Activated naive CD8-positive, alpha-beta T cell treated with anti-CD3 and anti-CD28 coated beads, Interleukin-2, amount 10 ng/mL, durations not matched to agents 7 days and 5 days (primary cell): ENCODE measurements around the gene TLCD3B. TPM values are rescaled to one million over a fixed set of nuclear protein-coding genes. Genes with fewer than 3 reads are reported as not detected.
"Not testable (repeated sequence)": the region's sequence is repeated elsewhere in the genome, so short reads cannot be mapped to it uniquely, and the experiment has no call there.

ENCODE experiments used
- ATAC-seq: fragments of 150-1000 bp; cut with Tn5 transposase; one replicate; pipeline ENCODE4 v1.10.0; 2021; ENCODE audit warnings: low read depth, moderate library complexity
- POLR2A ChIA-PET: fragments of 350-600 bp; sonication (Branson Sonifier 250); formaldehyde crosslinking; loops from one replicate; lab custom pipeline; 2021; ENCODE audit warnings: antibody characterized with exemption; lab: Charles Lee
- DNase-seq: peaks from one replicate; pipeline ENCODE4 v3.0.0; 2021
- H3K27ac Mint-ChIP-seq: one replicate; pipeline ENCODE4 v1.8.0; 2022; ENCODE audit warnings: mild to moderate bottlenecking, mixed read lengths
- H3K27me3 Mint-ChIP-seq: one replicate; pipeline ENCODE4 v1.8.0; 2022; ENCODE audit warnings: mild to moderate bottlenecking, moderate library complexity, mixed read lengths
- H3K36me3 Mint-ChIP-seq: one replicate; pipeline ENCODE4 v1.8.0; 2021; ENCODE audit warnings: mild to moderate bottlenecking, mixed read lengths
- H3K4me1 Mint-ChIP-seq: one replicate; pipeline ENCODE4 v1.8.0; 2021; ENCODE audit warnings: mixed read lengths
- H3K4me3 Mint-ChIP-seq: one replicate; pipeline ENCODE4 v1.8.0; 2022; ENCODE audit warnings: mild to moderate bottlenecking, moderate library complexity, mixed read lengths
- H3K9me3 Mint-ChIP-seq: one replicate; pipeline ENCODE4 v1.8.0; 2021; ENCODE audit warnings: mixed read lengths
- total RNA-seq, 2 experiments: library from RNA; stranded (reverse); gene quantifications; one replicate each; pipeline ENCODE4 v1.2.3, GENCODE V29; 2021

TLCD3B gene
- total RNA-seq, 2 experiments from 2014 or later = 3.9 to 5.5 TPM

GRCh38 chr16:30016555-30017276 is 14.4 kb downstream of the TLCD3B start:
- Mint-ChIP-seq H3K36me3 (no peaks in the 10 kb centered on the region), H3K27me3 (peaks cover 20% of the 10 kb centered on the region), H3K4me3 (no peak overlapping the region), H3K9me3 (no peaks in the 10 kb centered on the region), H3K27ac (no peak overlapping the region), H3K4me1 (peaks cover 10% of the 10 kb centered on the region)
- ATAC-seq (no peak), DNase-seq (no peak)
- POLR2A ChIA-PET = no interaction called here

GRCh38 chr16:30015450-30015849 is 15.6 kb downstream of the TLCD3B start:
- POLR2A ChIA-PET, H3K4me1 Mint-ChIP-seq: not testable (repeated sequence)

DNA sequence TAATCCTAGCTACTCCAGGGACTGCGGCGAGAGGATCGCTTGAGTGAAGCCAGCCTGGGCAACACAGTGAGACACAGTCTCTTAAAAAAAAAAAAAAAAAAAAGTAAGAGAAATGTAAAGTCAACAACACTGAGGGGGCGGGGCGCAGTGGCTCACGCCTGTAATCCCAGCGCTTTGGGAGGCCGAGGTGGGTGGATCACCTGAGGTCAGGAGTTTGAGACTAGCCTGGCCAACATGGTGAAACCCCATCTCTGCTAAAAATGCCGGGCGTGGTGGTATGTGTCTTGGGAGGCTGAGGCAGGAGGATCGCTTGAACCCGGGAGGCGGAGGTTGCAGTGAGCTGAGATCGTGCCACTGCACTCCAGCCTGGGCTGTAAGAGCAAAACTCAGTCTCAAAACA is 18.5 kb downstream of the TLCD3B start:
- POLR2A ChIA-PET = interaction anchor here (0.7 to 1.2 kb wide), 2 partner anchors 15 to 312 kb away, joined by 3 to 4 read pairs; no protein-coding TSS in a partner anchor
- not testable (repeated sequence) for H3K9me3 Mint-ChIP-seq, H3K27ac Mint-ChIP-seq, DNase-seq, H3K4me1 Mint-ChIP-seq, H3K36me3 Mint-ChIP-seq, ATAC-seq, H3K4me3 Mint-ChIP-seq
- H3K27me3 Mint-ChIP-seq = peaks cover 34% of the 10 kb centered on the region

More at GRCh38 chr16:30015450-30015849, 15.6 kb downstream of the TLCD3B start:
- ATAC-seq, H3K27ac Mint-ChIP-seq, H3K36me3 Mint-ChIP-seq, DNase-seq, H3K9me3 Mint-ChIP-seq, H3K4me3 Mint-ChIP-seq: not testable (repeated sequence)
- peaks cover 27% of the 10 kb centered on the region for H3K27me3 Mint-ChIP-seq

- Mint-ChIP-seq H3K27me3 (peaks cover 34% of the 10 kb centered on the region), H3K9me3 (no peaks in the 10 kb centered on the region), H3K4me1 (peaks cover 3% of the 10 kb centered on the region), H3K36me3 (no peaks in the 10 kb centered on the region), H3K27ac (peak overlapping the region; percentile 68), H3K4me3 (peak overlapping the region; percentile 87)
- POLR2A ChIA-PET = no interaction called here
- ATAC-seq = no peak
- DNase-seq = no peak
These were observed 19.2 kb downstream of the TLCD3B start for GRCh38 chr16:30011714-30012504.

GRCh38 chr16:30010844-30011713 is 20.0 kb downstream of the TLCD3B start, which contains the start of gene DOC2A:
TSS of gene DOC2A (minus strand) at chr16:30011027. CDS start at chr16:30010222, 805 bp downstream.
- POLR2A ChIA-PET = interaction anchor here (1.5 kb wide), 1 partner anchor 85 kb away, joined by 3 read pairs; the partner anchor contains the start of gene KCTD13
- H3K36me3 Mint-ChIP-seq = no peaks in the 10 kb centered on the region

DNA sequence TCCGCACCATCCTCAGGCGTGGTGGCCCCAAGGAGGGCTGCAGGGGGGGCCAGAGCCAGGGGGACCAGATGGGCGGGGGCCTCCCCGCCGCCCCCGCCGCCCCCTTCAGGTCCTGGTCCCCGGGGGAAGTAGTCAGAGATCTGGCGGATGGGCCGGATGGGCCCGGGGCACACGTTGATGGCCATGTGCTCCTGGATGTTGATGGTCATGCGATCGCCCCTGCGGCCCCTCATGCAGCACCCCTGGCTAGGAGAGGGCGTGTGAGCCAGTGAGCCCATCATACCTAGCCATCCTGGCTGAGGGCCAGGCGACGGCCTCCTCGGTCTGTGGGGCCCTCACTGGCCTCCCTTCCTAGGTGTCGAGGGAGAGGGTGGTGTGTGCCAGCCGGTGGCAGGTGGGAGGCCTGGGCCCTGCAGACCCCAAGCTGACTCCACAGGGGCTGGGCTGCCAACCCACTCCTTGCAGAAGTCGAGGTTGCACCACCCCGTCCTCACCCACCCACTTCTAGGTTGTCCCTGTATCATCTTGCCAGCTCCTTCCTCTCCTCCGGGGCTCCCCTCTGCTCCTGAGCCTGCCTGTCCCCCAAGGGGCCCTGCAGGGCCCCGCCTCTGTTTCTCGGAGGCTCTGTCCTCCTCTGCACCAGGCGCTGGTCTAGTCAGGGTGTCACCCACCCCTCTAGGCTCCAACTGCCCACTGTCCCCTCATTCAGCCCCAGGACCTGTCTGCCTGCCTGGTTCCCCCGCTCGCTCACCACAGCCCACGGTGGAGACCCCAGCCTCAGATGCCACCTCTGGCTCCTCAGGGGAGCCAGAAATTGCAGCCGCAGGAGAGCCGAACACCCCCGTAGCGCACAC is 20.9 kb downstream of the TLCD3B start:
- Mint-ChIP-seq H3K27ac (no peak overlapping the region), H3K9me3 (no peaks in the 10 kb centered on the region), H3K36me3 (no peaks in the 10 kb centered on the region), H3K4me3 (peak overlapping the region; percentile 64), H3K4me1 (peaks cover 3% of the 10 kb centered on the region), H3K27me3 (peaks cover 32% of the 10 kb centered on the region)
- POLR2A ChIA-PET = interaction anchor here (1.5 kb wide), 1 partner anchor 84 kb away, joined by 3 read pairs; the partner anchor contains the start of gene KCTD13
- DNase-seq (no peak), ATAC-seq (no peak)

More at GRCh38 chr16:30010844-30011713, 20.0 kb downstream of the TLCD3B start, which contains the start of gene DOC2A:
- DNase-seq (peak; percentile 54), ATAC-seq (peak; percentile 48)
- H3K9me3 Mint-ChIP-seq = no peaks in the 10 kb centered on the region
- no peak within 1 kb of the TSS for H3K27ac Mint-ChIP-seq
- H3K4me3 Mint-ChIP-seq = peak within 1 kb of the TSS; percentile 87
- peaks cover 3% of the 10 kb centered on the region for H3K4me1 Mint-ChIP-seq
- H3K27me3 Mint-ChIP-seq = peaks cover 34% of the 10 kb centered on the region

GRCh38 chr16:30009085-30009862 is 21.8 kb downstream of the TLCD3B start:
- no peak for DNase-seq
- H3K9me3 Mint-ChIP-seq = no peaks in the 10 kb centered on the region
- no peak overlapping the region for H3K27ac Mint-ChIP-seq
- POLR2A ChIA-PET = no interaction called here
- no peak for ATAC-seq
- H3K4me1 Mint-ChIP-seq = peaks cover 3% of the 10 kb centered on the region
- H3K27me3 Mint-ChIP-seq = peaks cover 30% of the 10 kb centered on the region
- H3K36me3 Mint-ChIP-seq = no peaks in the 10 kb centered on the region
- H3K4me3 Mint-ChIP-seq = no peak overlapping the region

GRCh38 chr16:30007378-30007895 is 23.6 kb downstream of the TLCD3B start:
- H3K27me3 Mint-ChIP-seq = peaks cover 21% of the 10 kb centered on the region
- no peak for DNase-seq
- no peak for ATAC-seq
- H3K4me1 Mint-ChIP-seq = peaks cover 6% of the 10 kb centered on the region
- peaks cover 2% of the 10 kb centered on the region for H3K36me3 Mint-ChIP-seq
- H3K27ac Mint-ChIP-seq = no peak overlapping the region
- POLR2A ChIA-PET = no interaction called here
- H3K4me3 Mint-ChIP-seq = no peak overlapping the region
- H3K9me3 Mint-ChIP-seq = no peaks in the 10 kb centered on the region

- Mint-ChIP-seq H3K36me3 (peaks cover 2% of the 10 kb centered on the region), H3K4me3 (no peak overlapping the region), H3K27me3 (peaks cover 15% of the 10 kb centered on the region), H3K27ac (no peak overlapping the region), H3K4me1 (peaks cover 3% of the 10 kb centered on the region), H3K9me3 (no peaks in the 10 kb centered on the region)
- POLR2A ChIA-PET = no interaction called here
- no peak for DNase-seq
- ATAC-seq = no peak
These were observed 24.3 kb downstream of the TLCD3B start for GRCh38 chr16:30006659-30007377.

GRCh38 chr16:30006095-30006473 is 25.0 kb downstream of the TLCD3B start:
- ATAC-seq (no peak), DNase-seq (no peak)
- H3K4me1 Mint-ChIP-seq = peaks cover 3% of the 10 kb centered on the region
- peaks cover 9% of the 10 kb centered on the region for H3K27me3 Mint-ChIP-seq
- no peak overlapping the region for H3K4me3 Mint-ChIP-seq
- no peaks in the 10 kb centered on the region for H3K9me3 Mint-ChIP-seq
- POLR2A ChIA-PET = interaction anchor here (0.6 to 1.0 kb wide), 5 partner anchors 12 to 198 kb away, joined by 3 read pairs; partner anchors contain the start of gene TAOK2
- peaks cover 2% of the 10 kb centered on the region for H3K36me3 Mint-ChIP-seq
- no peak overlapping the region for H3K27ac Mint-ChIP-seq
